ENCODE measurements around the gene RIMS3. TPM values are rescaled to one million over a fixed set of nuclear protein-coding genes. Genes with fewer than 3 reads are reported as not detected.

Gene RIMS3
- polyA plus RNA-seq, 1 donor from 2014 or later: 31.6 TPM

GRCh38 chr1:40659649-40659947, 5.9 kb downstream of the RIMS3 start:
- Histone ChIP-seq H3K9me3 (ENCODE audit: low read length) (no peaks in the 10 kb centered on the region), H2AFZ (ENCODE audit: low read depth, low read length) (no peak overlapping the region), H3K27me3 (ENCODE audit: insufficient read depth, low read depth, low read length) (no peaks in the 10 kb centered on the region), H3F3A (ENCODE audit: insufficient read depth, low read length, poor library complexity, severe bottlenecking) (no peaks in the 10 kb centered on the region), H3K9ac (ENCODE audit: low read length) (no peak overlapping the region), H4K20me1 (ENCODE audit: insufficient read depth) (no peaks in the 10 kb centered on the region), H3K79me2 (replicated peaks; ENCODE audit: insufficient read depth, low read length) (no peaks in the 10 kb centered on the region), H3K27ac (ENCODE audit: low read length) (no peak overlapping the region), H3K4me2 (ENCODE audit: low read length) (no peak overlapping the region), H3K4me3 (ENCODE audit: low read length) (no peak overlapping the region), H3K9me2 (ENCODE audit: insufficient read depth, low read length) (no peaks in the 10 kb centered on the region), H3K36me3 (ENCODE audit: insufficient read depth, low read length) (no peaks in the 10 kb centered on the region)
- TF ChIP-seq EZH2 (IDR thresholded peaks at IDR 0.05; ENCODE audit: borderline replicate concordance, insufficient read depth, low read length, poor library complexity, severe bottlenecking) (no peak), RAD21 (conservative IDR thresholded peaks at IDR 0.05) (no peak), EP300 (conservative IDR thresholded peaks at IDR 0.05; ENCODE audit: poor library complexity, severe bottlenecking) (no peak), SMC3 (conservative IDR thresholded peaks at IDR 0.05; ENCODE audit: poor library complexity) (no peak), POLR2AphosphoS5 (IDR thresholded peaks at IDR 0.05) (no peak), MXI1 (conservative IDR thresholded peaks at IDR 0.05; ENCODE audit: poor library complexity, severe bottlenecking) (no peak), TAF1 (IDR thresholded peaks at IDR 0.05; ENCODE audit: low read depth) (no peak), CTCF (IDR thresholded peaks at IDR 0.05; ENCODE audit: poor library complexity, severe bottlenecking) (no peak), REST (IDR thresholded peaks at IDR 0.05; ENCODE audit: borderline replicate concordance) (no peak)

GRCh38 chr1:40658751-40659648, 6.5 kb downstream of the RIMS3 start:
- Histone ChIP-seq H3K4me3 (ENCODE audit: low read length) (no peak overlapping the region), H3K9me2 (ENCODE audit: insufficient read depth, low read length) (no peaks in the 10 kb centered on the region), H3K9me3 (ENCODE audit: low read length) (no peaks in the 10 kb centered on the region), H4K20me1 (ENCODE audit: insufficient read depth) (no peaks in the 10 kb centered on the region), H2AFZ (ENCODE audit: low read depth, low read length) (no peak overlapping the region), H3K9ac (ENCODE audit: low read length) (no peak overlapping the region), H3K4me2 (ENCODE audit: low read length) (no peak overlapping the region), H3F3A (ENCODE audit: insufficient read depth, low read length, poor library complexity, severe bottlenecking) (no peaks in the 10 kb centered on the region), H3K27ac (ENCODE audit: low read length) (no peak overlapping the region), H3K36me3 (ENCODE audit: insufficient read depth, low read length) (no peaks in the 10 kb centered on the region), H3K79me2 (replicated peaks; ENCODE audit: insufficient read depth, low read length) (no peaks in the 10 kb centered on the region), H3K27me3 (ENCODE audit: insufficient read depth, low read depth, low read length) (no peaks in the 10 kb centered on the region)
- TF ChIP-seq TAF1 (IDR thresholded peaks at IDR 0.05; ENCODE audit: low read depth): no peak
- no peak for TF ChIP-seq MXI1 (conservative IDR thresholded peaks at IDR 0.05; ENCODE audit: poor library complexity, severe bottlenecking)
- no peak for TF ChIP-seq SMC3 (conservative IDR thresholded peaks at IDR 0.05; ENCODE audit: poor library complexity)
- TF ChIP-seq EP300 (conservative IDR thresholded peaks at IDR 0.05; ENCODE audit: poor library complexity, severe bottlenecking): no peak
- no peak for TF ChIP-seq RAD21 (conservative IDR thresholded peaks at IDR 0.05)
- TF ChIP-seq EZH2 (IDR thresholded peaks at IDR 0.05; ENCODE audit: borderline replicate concordance, insufficient read depth, low read length, poor library complexity, severe bottlenecking): no peak
- no peak for TF ChIP-seq POLR2AphosphoS5 (IDR thresholded peaks at IDR 0.05)
- no peak for TF ChIP-seq CTCF (IDR thresholded peaks at IDR 0.05; ENCODE audit: poor library complexity, severe bottlenecking)

All from neural cell (in vitro differentiated cells).